ENCODE measurements around the gene UNC79.

UNC79 gene

GRCh38 chr14:93564918-93565317, 134.2 kb downstream of the UNC79 start:
- DNase-seq, result no peak

- DNase-seq, result no peak
These were observed 135.4 kb downstream of the UNC79 start for GRCh38 chr14:93566065-93566693.

- no peak for DNase-seq
These were observed 140.5 kb downstream of the UNC79 start for GRCh38 chr14:93571275-93571674.

GRCh38 chr14:93579178-93579577, 148.4 kb downstream of the UNC79 start:
- DNase-seq, result no peak

- DNase-seq, result no peak
These were observed 151.8 kb downstream of the UNC79 start for GRCh38 chr14:93582516-93582915.

GRCh38 chr14:93587330-93587729, 156.6 kb downstream of the UNC79 start:
- DNase-seq, result no peak

- DNase-seq, result no peak
These were observed 160.8 kb downstream of the UNC79 start for GRCh38 chr14:93591506-93591905.

- DNase-seq, result no peak
These were observed 162.0 kb downstream of the UNC79 start for GRCh38 chr14:93592786-93593185.

- DNase-seq, result no peak
These were observed 175.4 kb downstream of the UNC79 start for GRCh38 chr14:93606091-93606490.

- no peak for DNase-seq
These were observed 188.5 kb downstream of the UNC79 start for GRCh38 chr14:93619176-93619793.

- no peak for DNase-seq
These were observed 197.3 kb downstream of the UNC79 start for GRCh38 chr14:93628048-93628447.

GRCh38 chr14:93629643-93630042, 198.9 kb downstream of the UNC79 start:
- no peak for DNase-seq

GRCh38 chr14:93638790-93639189, 208.1 kb downstream of the UNC79 start:
- no peak for DNase-seq

GRCh38 chr14:93643127-93643526, 212.4 kb downstream of the UNC79 start:
- DNase-seq, result no peak

- no peak for DNase-seq
These were observed 212.9 kb downstream of the UNC79 start for GRCh38 chr14:93643676-93644075.

- DNase-seq, result no peak
These were observed 214.5 kb downstream of the UNC79 start for GRCh38 chr14:93645200-93645599.

GRCh38 chr14:93648440-93649168, 217.9 kb downstream of the UNC79 start:
- no peak for DNase-seq

- DNase-seq, result no peak
These were observed 223.9 kb downstream of the UNC79 start for GRCh38 chr14:93654599-93654998.

- DNase-seq, result no peak
These were observed 224.5 kb downstream of the UNC79 start for GRCh38 chr14:93655078-93655750.

- DNase-seq, result no peak
These were observed 227.1 kb downstream of the UNC79 start for GRCh38 chr14:93657875-93658274.

- DNase-seq, result no peak
These were observed 232.6 kb downstream of the UNC79 start for GRCh38 chr14:93663317-93663716.

GRCh38 chr14:93665169-93665568, 234.4 kb downstream of the UNC79 start:
- no peak for DNase-seq

GRCh38 chr14:93669632-93670031, 238.9 kb downstream of the UNC79 start:
- DNase-seq, result no peak

- no peak for DNase-seq
These were observed 243.6 kb downstream of the UNC79 start for GRCh38 chr14:93674343-93674742.
